Measurements from ENCODE around the gene PSMD3. TPM values are rescaled to one million over a fixed set of nuclear protein-coding genes. Genes with fewer than 3 reads are reported as not detected.
"Not testable (repeated sequence)": the region's sequence is repeated elsewhere in the genome, so short reads cannot be mapped to it uniquely, and the experiment has no call there.

PSMD3 gene
- total RNA-seq, 1 donor from 2014 or later, result 79.3 TPM

DNA sequence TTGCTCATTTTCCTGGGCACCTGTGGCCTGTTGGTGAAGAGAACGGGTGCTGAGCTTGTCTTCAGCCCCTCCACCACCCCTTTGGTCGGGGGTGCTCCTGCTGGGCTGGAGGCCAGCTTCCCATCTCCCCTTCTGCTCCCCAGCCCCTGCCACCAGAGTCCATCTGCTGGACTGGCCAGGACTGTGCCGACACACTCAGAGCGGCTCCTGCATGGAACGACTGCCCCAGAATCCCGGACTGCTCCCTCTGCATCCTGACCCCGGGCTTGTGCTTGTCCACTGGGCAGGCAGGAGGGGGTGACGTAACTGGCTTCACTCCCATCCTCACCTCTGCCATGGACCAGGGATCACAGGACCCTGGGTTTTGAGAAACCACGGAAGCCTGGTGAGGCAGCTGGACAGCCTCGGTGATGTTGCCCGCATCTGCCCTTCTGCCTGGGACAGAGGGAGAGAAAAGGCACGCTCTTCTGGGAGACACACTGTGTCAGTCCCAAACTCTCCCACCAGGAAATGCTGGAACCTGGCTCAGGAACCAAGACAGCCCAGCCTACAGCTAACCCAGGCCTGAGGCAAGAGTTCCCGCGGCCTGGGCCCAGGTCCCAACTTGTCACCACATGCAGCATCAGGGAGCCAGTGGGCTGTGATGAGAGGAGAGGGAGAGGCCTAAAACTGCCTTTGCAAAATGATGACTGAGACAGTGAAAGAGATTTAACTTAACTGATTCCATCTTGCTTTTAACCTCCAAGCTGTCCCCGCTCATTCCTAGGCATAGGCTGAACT lies 33.9 kb upstream of the PSMD3 start:
- no peaks in the 10 kb centered on the region for H3K36me3 ChIP-seq
- H3K9me3 ChIP-seq, result no peaks in the 10 kb centered on the region
- H3K4me3 ChIP-seq, result no peak overlapping the region
- ATAC-seq (no peak), DNase-seq (no peak)
- H3K27me3 ChIP-seq (ENCODE audit: low read depth), result no peaks in the 10 kb centered on the region
- no peak overlapping the region for H3K27ac ChIP-seq
- TF ChIP-seq, protein P1, sequence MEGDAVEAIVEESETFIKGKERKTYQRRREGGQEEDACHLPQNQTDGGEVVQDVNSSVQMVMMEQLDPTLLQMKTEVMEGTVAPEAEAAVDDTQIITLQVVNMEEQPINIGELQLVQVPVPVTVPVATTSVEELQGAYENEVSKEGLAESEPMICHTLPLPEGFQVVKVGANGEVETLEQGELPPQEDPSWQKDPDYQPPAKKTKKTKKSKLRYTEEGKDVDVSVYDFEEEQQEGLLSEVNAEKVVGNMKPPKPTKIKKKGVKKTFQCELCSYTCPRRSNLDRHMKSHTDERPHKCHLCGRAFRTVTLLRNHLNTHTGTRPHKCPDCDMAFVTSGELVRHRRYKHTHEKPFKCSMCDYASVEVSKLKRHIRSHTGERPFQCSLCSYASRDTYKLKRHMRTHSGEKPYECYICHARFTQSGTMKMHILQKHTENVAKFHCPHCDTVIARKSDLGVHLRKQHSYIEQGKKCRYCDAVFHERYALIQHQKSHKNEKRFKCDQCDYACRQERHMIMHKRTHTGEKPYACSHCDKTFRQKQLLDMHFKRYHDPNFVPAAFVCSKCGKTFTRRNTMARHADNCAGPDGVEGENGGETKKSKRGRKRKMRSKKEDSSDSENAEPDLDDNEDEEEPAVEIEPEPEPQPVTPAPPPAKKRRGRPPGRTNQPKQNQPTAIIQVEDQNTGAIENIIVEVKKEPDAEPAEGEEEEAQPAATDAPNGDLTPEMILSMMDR (IDR thresholded peaks at IDR 0.05), result no peak
- no peaks in the 10 kb centered on the region for H3K4me1 ChIP-seq
- intact Hi-C loops (cut with DNase I), result no loop called here

DNA sequence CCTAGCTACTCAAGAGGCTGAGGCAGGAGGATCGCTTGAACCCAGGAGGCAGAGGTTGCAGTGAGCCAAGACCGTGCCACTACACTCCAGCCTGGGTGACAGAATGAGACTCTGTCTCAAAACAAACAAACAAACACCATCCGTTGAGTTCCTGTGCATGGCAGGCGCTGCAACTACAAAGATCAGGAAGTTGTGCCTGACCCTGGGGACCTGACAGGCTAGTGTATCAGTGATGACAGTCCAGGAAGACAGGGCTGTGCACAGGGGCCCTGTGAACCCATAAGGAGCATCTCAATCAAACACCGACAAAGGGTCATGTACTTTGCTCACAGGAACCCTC lies 32.1 kb upstream of the PSMD3 start:
- DNase-seq, result not testable (repeated sequence)
- peak overlapping the region; percentile 64 for H3K27ac ChIP-seq

DNA sequence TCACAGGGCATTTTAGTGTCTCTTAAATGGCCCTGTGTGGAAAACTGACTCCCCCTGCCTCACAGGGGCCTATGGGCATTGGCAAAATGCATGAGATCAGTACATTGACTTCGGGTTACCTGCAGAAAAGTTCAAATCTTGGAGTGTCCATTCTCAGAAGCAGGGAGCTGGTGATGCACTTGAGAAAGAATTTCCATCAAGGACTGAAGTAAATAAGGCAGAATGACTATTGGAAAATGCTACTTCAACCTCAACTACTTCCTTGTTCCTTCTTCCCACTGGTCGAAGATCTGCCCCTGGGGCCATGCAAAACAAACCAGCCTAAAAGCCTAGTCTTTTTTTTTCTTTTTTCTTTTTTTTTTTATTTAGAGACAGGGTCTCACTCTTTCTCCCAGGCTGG lies 31.6 kb upstream of the PSMD3 start:
- no peak for DNase-seq
- Histone ChIP-seq H3K4me1 (peaks cover 7% of the 10 kb centered on the region), H3K9me3 (no peaks in the 10 kb centered on the region), H3K27ac (peak overlapping the region; percentile 64), H3K27me3 (ENCODE audit: low read depth) (no peaks in the 10 kb centered on the region), H3K4me3 (no peak overlapping the region), H3K36me3 (no peaks in the 10 kb centered on the region)
- TF ChIP-seq, protein P1 (IDR thresholded peaks at IDR 0.05), result no peak
- peak in 1 of 2 donors; percentile 15 for ATAC-seq
- intact Hi-C loops (cut with DNase I), result no loop called here

More for the DNA sequence above, 32.1 kb upstream of the PSMD3 start:
- H3K27me3 ChIP-seq (ENCODE audit: low read depth); H3K36me3 ChIP-seq; ATAC-seq; H3K4me3 ChIP-seq; H3K4me1 ChIP-seq; intact Hi-C loops (cut with DNase I); H3K9me3 ChIP-seq: not testable (repeated sequence)

DNA sequence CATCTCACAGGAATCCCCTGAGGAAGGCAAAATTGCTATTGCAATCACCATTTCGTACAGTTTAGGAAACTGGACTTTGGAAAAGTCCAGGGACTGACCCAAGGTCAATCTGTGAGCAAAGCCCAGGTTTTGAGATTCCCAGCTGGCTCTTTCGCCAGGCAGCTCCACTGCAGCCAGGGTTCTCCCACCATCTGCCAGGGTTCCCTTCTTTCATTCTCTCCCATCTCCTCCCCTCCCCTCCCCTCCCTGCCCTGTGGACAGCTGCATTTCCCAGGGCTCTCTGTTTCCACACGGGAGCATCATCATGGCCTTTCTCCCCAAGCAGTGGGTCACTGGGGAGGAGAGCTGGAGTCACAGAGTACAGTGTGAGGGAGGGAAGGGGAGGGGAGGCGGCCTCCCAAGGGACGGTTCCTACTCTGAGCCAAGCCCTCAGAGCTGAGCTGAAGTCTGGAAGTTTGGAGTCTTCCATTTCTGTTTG lies 29.7 kb upstream of the PSMD3 start:
- no peaks in the 10 kb centered on the region for H3K9me3 ChIP-seq
- no peaks in the 10 kb centered on the region for H3K27me3 ChIP-seq (ENCODE audit: low read depth)
- peaks cover 7% of the 10 kb centered on the region for H3K4me1 ChIP-seq
- H3K27ac ChIP-seq, result no peak overlapping the region
- no peak overlapping the region for H3K4me3 ChIP-seq
- intact Hi-C loops (cut with DNase I), result no loop called here
- ATAC-seq (no peak), DNase-seq (no peak)
- TF ChIP-seq, protein P1 (IDR thresholded peaks at IDR 0.05), result no peak
- H3K36me3 ChIP-seq, result no peaks in the 10 kb centered on the region

DNA sequence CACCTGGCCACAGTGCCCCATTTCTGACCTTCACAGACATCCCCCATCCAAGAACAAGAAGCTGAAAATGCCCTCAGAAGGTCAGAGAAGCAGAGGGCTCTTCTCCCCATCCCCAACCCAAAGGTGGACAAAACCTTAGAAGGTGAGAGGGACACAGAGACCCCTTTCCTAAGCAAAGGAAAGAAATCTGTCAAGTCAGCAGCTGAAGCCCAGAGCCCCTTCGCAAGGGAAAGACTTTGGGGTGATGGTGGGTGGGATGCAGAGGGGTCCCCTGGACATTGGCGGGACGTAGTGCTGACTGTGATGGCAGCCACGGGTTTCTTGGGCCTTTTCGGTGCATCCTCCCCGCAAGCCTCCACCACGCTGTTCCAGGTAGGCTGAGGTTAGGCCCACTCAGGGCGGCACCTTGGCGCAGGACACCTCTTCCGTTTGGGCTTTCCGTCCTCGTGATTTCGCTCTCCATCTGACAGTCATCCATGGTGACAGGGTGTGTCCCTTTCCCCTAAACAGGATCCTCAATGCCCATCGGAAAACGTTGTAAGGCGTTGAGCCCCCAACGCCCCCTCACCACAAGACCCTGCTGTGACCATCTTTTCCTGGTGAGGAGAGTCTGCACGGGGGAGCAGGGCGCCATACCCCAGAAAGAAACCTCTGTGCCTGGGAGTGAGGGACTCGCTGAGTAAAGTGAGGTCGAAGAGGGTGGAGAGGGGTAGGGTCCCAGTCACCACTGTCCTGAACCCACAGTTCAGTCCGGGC lies 28.5 kb upstream of the PSMD3 start:
- TF ChIP-seq, protein P1 (IDR thresholded peaks at IDR 0.05), result no peak

More for the DNA sequence above, 28.5 kb upstream of the PSMD3 start:
- H3K4me3 ChIP-seq, result peak overlapping the region; percentile 53
- peak; percentile 63 for DNase-seq
- H3K9me3 ChIP-seq, result no peaks in the 10 kb centered on the region
- no peaks in the 10 kb centered on the region for H3K27me3 ChIP-seq (ENCODE audit: low read depth)
- H3K4me1 ChIP-seq, result peaks cover 7% of the 10 kb centered on the region
- H3K27ac ChIP-seq, result peak overlapping the region; percentile 70
- ATAC-seq, result peak in 1 of 2 donors; percentile 0
- intact Hi-C loops (cut with DNase I), result no loop called here
- no peaks in the 10 kb centered on the region for H3K36me3 ChIP-seq

Data from lower lobe of right lung (tissue), 2 donors.